ENCODE data around the gene HGFAC.

The HGFAC gene

GRCh38 chr4:3488820-3489219 is 47.1 kb downstream of the HGFAC start:
- peaks cover 12% of the 10 kb centered on the region for H3K36me3 ChIP-seq (ENCODE audit: low read depth)
- no peaks in the 10 kb centered on the region for H3K9me3 ChIP-seq (ENCODE audit: severe bottlenecking)
- DNase-seq (ENCODE audit: low spot score) (no peak), ATAC-seq (ENCODE audit: low read depth) (no peak)
- H3K4me1 ChIP-seq (ENCODE audit: insufficient read depth, poor library complexity, severe bottlenecking) = peaks cover 6% of the 10 kb centered on the region
- no peak for TF ChIP-seq CTCF (IDR thresholded peaks at IDR 0.05; ENCODE audit: poor library complexity, severe bottlenecking)
- no peak overlapping the region for H3K27ac ChIP-seq (ENCODE audit: poor library complexity, severe bottlenecking)
- no peaks in the 10 kb centered on the region for H3K27me3 ChIP-seq (ENCODE audit: insufficient read depth, poor library complexity, severe bottlenecking)
- no peak overlapping the region for H3K4me3 ChIP-seq (ENCODE audit: severe bottlenecking)

GRCh38 chr4:3489451-3489962 is 47.7 kb downstream of the HGFAC start:
- no peak overlapping the region for H3K27ac ChIP-seq (ENCODE audit: poor library complexity, severe bottlenecking)
- ATAC-seq (ENCODE audit: low read depth) = no peak
- DNase-seq (ENCODE audit: low spot score) = no peak

GRCh38 chr4:3491681-3492405 is 50.1 kb downstream of the HGFAC start:
- peaks cover 12% of the 10 kb centered on the region for H3K36me3 ChIP-seq (ENCODE audit: low read depth)
- H3K27me3 ChIP-seq (ENCODE audit: insufficient read depth, poor library complexity, severe bottlenecking) = no peaks in the 10 kb centered on the region
- H3K4me1 ChIP-seq (ENCODE audit: insufficient read depth, poor library complexity, severe bottlenecking) = no peaks in the 10 kb centered on the region
- no peak overlapping the region for H3K27ac ChIP-seq (ENCODE audit: poor library complexity, severe bottlenecking)
- H3K9me3 ChIP-seq (ENCODE audit: severe bottlenecking) = no peaks in the 10 kb centered on the region
- no peak overlapping the region for H3K4me3 ChIP-seq (ENCODE audit: severe bottlenecking)
- no peak for TF ChIP-seq CTCF (IDR thresholded peaks at IDR 0.05; ENCODE audit: poor library complexity, severe bottlenecking)
- DNase-seq (ENCODE audit: low spot score) (no peak), ATAC-seq (ENCODE audit: low read depth) (peak; percentile 31; the same call in 2 of the 3 replicates)

More at GRCh38 chr4:3489451-3489962, 47.7 kb downstream of the HGFAC start:
- peaks cover 12% of the 10 kb centered on the region for H3K36me3 ChIP-seq (ENCODE audit: low read depth)
- no peak overlapping the region for H3K4me3 ChIP-seq (ENCODE audit: severe bottlenecking)
- H3K9me3 ChIP-seq (ENCODE audit: severe bottlenecking) = no peaks in the 10 kb centered on the region
- no peak for TF ChIP-seq CTCF (IDR thresholded peaks at IDR 0.05; ENCODE audit: poor library complexity, severe bottlenecking)
- no peaks in the 10 kb centered on the region for H3K27me3 ChIP-seq (ENCODE audit: insufficient read depth, poor library complexity, severe bottlenecking)
- H3K4me1 ChIP-seq (ENCODE audit: insufficient read depth, poor library complexity, severe bottlenecking) = no peaks in the 10 kb centered on the region

GRCh38 chr4:3492741-3493719 is 51.3 kb downstream of the HGFAC start:
- Histone ChIP-seq H3K27ac (ENCODE audit: poor library complexity, severe bottlenecking) (no peak overlapping the region), H3K4me3 (ENCODE audit: severe bottlenecking) (no peak overlapping the region), H3K27me3 (ENCODE audit: insufficient read depth, poor library complexity, severe bottlenecking) (no peaks in the 10 kb centered on the region), H3K4me1 (ENCODE audit: insufficient read depth, poor library complexity, severe bottlenecking) (no peaks in the 10 kb centered on the region), H3K9me3 (ENCODE audit: severe bottlenecking) (no peaks in the 10 kb centered on the region), H3K36me3 (ENCODE audit: low read depth) (peaks cover 12% of the 10 kb centered on the region)
- ATAC-seq (ENCODE audit: low read depth) = no peak
- no peak for TF ChIP-seq CTCF (IDR thresholded peaks at IDR 0.05; ENCODE audit: poor library complexity, severe bottlenecking)
- DNase-seq (ENCODE audit: low spot score) = no peak
